NCI-H187 (cell line): Measurements from ENCODE around the gene MLLT10.

ENCODE experiments used
- DNase-seq, 2 experiments: peaks; one replicate each; lab custom pipeline; 2025; lab: John Stamatoyannopoulos, UW

The MLLT10 gene

DNA sequence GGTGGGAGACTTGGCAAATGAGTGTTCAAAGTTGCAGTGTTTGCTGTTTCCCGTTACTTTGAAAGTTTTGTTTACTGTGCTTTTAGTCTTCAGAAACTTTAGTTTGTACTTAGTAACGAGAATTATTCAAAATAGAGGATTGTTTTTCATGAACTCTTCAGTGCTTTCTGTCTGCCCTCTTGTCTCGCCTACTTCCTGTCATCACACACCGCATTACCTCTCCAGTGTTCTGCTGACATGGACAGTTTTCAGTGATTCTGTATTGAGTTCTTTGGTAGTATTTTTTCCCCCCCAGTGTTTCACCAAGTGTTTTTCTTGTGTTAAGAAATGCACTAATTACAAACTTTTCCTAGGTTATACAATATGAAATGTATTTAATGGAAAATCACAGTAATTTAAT lies 207.0 kb downstream of the MLLT10 start:
- no peak for DNase-seq

DNA sequence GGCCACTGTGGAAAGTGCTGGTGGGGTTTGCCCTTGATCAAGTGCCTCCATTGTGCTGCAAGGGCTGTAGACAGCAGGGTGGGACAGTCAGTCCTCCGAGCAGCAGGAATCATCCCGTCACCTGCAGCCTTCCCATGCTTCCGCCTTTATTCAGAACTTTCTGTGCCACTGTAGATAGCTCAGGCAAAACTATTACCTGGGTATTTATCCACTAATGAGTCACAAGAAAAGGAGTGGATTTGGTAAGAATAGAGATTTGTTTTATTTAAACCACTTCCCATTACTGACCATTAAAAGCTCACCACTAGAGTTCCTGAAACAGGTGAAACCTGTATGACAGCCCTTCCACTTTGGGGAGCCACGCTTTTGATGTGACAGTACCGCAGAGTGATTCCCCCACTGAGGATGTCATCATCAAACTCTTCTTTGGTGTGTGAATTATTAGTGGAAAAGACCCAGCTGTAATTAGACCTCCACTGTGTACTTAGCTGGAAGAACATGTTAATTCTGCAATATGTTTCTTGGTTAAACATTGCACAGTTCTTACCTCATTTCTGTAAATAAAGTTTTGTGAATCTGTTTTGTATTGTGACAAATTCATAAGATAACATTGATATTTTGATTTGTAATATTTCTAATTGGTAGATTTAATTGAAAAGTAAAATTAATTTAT lies 208.8 kb downstream of the MLLT10 start:
- DNase-seq, result no peak

DNA sequence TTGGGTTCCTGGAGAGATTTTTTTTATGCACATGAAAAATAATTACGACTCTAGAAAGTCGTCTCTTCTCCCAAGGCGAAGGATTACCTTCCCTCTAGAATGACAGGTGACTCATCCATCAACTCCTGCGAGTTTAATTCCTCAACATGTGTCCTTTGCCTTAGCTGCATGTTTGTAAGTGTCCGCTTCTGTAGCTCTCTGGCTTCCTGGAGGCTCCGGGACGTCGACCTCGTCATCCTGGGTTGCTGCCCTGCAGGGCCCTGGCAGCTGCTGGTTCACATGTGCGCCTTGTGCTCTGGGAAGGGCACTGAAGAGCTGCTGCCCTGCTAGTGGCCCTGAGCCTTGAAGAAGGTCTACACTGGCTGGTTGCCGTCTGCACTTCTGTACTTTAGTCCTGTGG lies 210.2 kb downstream of the MLLT10 start:
- DNase-seq, result no peak

GRCh38 chr10:21746118-21746517 lies 212.1 kb downstream of the MLLT10 start:
- DNase-seq, result no peak

GRCh38 chr10:21747809-21748208 lies 213.8 kb downstream of the MLLT10 start:
- no peak for DNase-seq

DNA sequence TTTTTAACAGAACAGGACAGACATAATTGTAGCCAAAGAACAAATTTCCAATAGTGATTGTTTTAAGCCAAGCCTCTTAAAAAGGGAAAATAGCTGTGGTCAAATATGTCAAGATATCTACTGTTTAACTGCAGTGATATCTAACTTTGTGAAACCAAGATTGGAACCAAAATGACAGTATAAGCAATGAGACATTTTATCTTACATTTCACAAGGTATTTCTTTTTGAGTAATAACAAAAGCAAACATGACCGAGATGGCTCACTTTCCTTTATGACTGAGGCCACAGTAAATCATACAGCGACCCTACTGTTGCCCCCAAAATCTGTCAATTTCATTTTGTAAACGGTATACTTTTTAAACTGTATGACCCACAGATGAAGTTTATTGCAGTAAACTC lies 215.8 kb downstream of the MLLT10 start:
- DNase-seq, result no peak

DNA sequence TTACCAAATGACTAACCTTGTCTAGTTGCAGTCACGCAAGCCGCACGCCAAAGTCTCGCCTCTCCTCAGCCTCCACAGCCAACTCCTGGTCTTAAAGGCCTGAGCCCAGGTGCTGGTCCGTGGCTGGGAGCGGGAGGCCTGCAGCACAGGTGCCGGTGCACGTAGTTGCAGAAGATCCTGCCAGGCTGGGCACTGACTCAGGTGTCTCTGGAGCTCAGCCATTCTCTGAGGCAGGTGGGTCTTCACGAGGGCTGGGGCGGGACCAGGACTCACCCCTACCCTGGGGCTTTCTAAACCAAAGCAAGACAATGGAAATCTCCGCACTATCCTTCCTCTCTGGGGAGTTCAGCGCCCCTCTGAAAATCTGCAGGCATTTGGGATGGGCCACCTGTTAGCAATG lies 216.4 kb downstream of the MLLT10 start:
- no peak for DNase-seq

DNA sequence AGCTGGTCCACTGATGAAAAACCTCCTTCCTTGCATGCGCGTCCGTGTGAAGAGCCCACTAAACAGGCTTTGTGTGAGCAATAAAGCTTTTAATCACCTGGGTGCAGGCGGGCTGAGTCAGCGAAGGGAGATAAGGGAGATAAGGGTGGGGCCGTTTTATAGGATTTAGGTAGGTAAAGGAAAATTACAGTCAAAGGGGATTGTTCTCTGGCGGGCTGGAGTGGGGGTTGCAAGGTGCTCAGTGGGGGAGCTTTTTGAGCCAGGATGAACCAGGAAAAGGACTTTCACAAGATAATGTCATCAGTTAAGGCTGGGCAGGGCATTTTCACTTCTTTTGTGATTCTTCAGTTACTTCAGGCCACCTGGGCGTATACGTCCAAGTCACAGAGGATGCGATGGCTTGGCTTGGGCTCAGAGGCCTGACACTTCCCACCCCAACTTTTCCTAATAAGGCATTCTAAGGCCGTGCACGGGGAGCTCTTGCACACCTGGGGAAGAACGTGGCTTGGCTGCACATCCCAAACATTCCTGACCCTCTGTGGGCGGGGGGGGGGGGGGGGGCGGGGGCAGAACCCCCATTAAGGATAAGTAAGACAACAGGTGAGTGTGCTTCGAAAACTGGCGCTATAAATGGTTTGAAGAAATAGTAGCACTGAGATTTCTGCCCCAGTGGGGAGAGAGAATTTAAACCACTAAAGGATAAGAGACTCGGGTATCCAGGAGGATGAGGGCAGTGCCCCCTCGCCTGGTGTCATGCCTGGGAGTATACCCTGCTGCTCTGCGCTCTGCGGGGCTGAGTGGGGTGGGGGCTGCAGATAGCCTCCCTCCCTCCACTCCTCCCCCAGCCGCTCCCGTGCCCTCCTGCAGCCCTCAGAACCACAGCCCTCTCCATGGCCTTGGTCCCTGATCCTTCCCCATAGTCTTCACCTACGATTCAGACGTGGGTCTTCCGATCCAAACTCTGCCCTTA lies 217.6 kb downstream of the MLLT10 start:
- DNase-seq, result no peak

- DNase-seq, result no peak
Observed at GRCh38 chr10:21753497-21754270, 219.7 kb downstream of the MLLT10 start.

- no peak for DNase-seq
Observed at GRCh38 chr10:21754410-21755011, 220.5 kb downstream of the MLLT10 start.

GRCh38 chr10:21756707-21757106 lies 222.7 kb downstream of the MLLT10 start:
- DNase-seq, result no peak

GRCh38 chr10:21757185-21757901 lies 223.3 kb downstream of the MLLT10 start:
- no peak for DNase-seq

GRCh38 chr10:21758239-21758638 lies 224.2 kb downstream of the MLLT10 start:
- no peak for DNase-seq

DNA sequence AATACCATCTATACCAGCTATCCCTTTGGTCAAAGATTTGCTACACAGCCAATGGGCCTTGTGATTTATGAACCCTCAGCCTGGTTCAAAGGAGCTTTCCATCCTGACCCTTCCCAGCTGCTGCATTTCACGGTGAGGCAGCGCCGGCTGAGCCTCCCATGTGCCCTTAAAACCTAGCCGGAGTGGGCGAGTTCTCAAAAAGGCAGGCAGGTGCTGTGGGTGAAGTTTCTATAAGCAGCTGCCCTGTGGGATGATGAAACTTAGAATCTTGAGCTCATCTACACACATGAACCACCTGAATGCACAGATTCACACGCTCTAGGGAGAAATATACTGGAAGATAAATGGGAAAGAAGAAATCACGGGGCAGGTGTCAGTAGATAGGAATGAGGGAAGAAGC lies 224.7 kb downstream of the MLLT10 start:
- DNase-seq, result no peak

GRCh38 chr10:21759232-21759631 lies 225.2 kb downstream of the MLLT10 start:
- DNase-seq, result no peak

GRCh38 chr10:21760332-21760731 lies 226.3 kb downstream of the MLLT10 start:
- DNase-seq, result no peak

GRCh38 chr10:21764466-21765189 lies 230.6 kb downstream of the MLLT10 start:
- no peak for DNase-seq

DNA sequence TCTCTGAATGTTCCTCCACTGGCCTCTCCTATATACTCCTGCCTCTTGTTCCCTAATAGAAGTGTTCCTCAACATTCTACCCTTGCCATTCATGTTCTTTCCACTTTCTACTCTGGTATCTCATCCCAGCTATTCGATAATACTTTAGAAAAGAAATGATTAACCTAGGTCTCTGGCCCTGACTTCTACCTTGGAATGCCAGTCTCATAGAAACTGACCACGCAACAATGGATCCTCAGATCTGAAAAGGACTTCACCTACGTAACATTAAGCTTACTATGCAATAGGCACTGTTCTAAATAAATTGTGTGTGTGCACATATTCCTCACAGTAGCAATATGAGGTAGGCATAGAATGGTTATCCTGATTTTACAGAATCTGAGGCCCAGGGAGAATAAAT lies 235.0 kb downstream of the MLLT10 start:
- no peak for DNase-seq

DNA sequence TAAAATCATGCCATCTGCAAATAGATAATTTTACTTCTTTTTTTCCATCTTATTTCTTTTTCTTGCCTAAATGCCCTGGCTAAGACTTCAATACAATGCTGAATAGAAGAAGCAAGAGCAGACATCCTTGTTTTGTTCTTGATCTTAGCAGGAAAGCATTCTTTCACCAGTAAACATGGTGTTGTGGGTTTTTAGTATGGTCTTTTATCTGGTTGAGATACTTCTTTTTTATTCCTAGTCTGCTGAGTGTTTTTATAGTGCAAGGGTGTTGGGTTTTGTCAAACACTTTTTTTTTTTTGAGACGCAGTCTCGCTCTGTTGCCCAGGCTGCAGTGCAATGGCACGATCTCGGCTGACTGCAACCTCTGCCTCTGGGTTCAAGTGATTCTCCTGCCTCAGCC lies 237.2 kb downstream of the MLLT10 start:
- no peak for DNase-seq

DNA sequence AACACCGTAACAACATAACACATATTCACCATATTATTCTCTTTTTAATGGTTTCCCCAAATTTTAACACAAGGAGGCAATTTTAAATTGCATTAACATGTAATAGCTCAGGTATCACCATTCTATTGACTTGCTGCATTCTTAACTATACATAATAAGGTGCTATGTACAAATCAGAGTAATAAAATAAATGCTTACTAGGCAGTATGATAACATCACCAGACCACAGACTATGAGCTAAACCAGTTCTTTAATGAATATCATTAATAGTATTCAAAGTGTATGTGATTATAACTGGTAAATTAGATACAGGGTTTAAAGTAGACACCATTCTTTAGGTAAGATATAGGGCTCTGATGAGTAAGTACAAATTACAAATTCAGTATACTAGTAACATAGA lies 242.9 kb downstream of the MLLT10 start:
- no peak for DNase-seq

GRCh38 chr10:21791276-21791675 lies 257.2 kb downstream of the MLLT10 start:
- no peak for DNase-seq
